ENCODE measurements around the gene GLG1.
"Not testable (repeated sequence)": the region's sequence is repeated elsewhere in the genome, so short reads cannot be mapped to it uniquely, and the experiment has no call there.

GLG1 gene

GRCh38 chr16:74438492-74438979 lies 168.4 kb downstream of the GLG1 start:
- TF ChIP-seq POLR2AphosphoS5 (IDR thresholded peaks at IDR 0.05; ENCODE audit: low read depth, low read length) (no peak), POLR2A (IDR thresholded peaks at IDR 0.05; ENCODE audit: low read depth, low read length) (no peak), TAF1 (IDR thresholded peaks at IDR 0.05; ENCODE audit: borderline replicate concordance, low read depth, low read length) (no peak)
- DNase-seq (ENCODE audit: insufficient read length) (no peak), FAIRE-seq (no peak)

GRCh38 chr16:74431516-74431915 lies 175.4 kb downstream of the GLG1 start:
- TF ChIP-seq POLR2AphosphoS5 (IDR thresholded peaks at IDR 0.05; ENCODE audit: low read depth, low read length) (no peak), POLR2A (IDR thresholded peaks at IDR 0.05; ENCODE audit: low read depth, low read length) (no peak), TAF1 (IDR thresholded peaks at IDR 0.05; ENCODE audit: borderline replicate concordance, low read depth, low read length) (no peak)
- no peak for DNase-seq (ENCODE audit: insufficient read length)
- FAIRE-seq, result no peak

- not testable (repeated sequence) for FAIRE-seq; DNase-seq (ENCODE audit: insufficient read length)
Observed at GRCh38 chr16:74430036-74430712, 176.7 kb downstream of the GLG1 start.

GRCh38 chr16:74428493-74428892 lies 178.4 kb downstream of the GLG1 start:
- not testable (repeated sequence) for DNase-seq (ENCODE audit: insufficient read length); FAIRE-seq

- FAIRE-seq; DNase-seq (ENCODE audit: insufficient read length): not testable (repeated sequence)
Observed at GRCh38 chr16:74425751-74426150, 181.2 kb downstream of the GLG1 start.

- not testable (repeated sequence) for DNase-seq (ENCODE audit: insufficient read length); FAIRE-seq
Observed at GRCh38 chr16:74423721-74424120, 183.2 kb downstream of the GLG1 start.

GRCh38 chr16:74422086-74422485 lies 184.8 kb downstream of the GLG1 start:
- DNase-seq (ENCODE audit: insufficient read length); FAIRE-seq: not testable (repeated sequence)

GRCh38 chr16:74421482-74421785 lies 185.5 kb downstream of the GLG1 start:
- not testable (repeated sequence) for DNase-seq (ENCODE audit: insufficient read length); FAIRE-seq

- not testable (repeated sequence) for FAIRE-seq; DNase-seq (ENCODE audit: insufficient read length)
Observed at GRCh38 chr16:74420612-74421481, 186.1 kb downstream of the GLG1 start, which contains the start of gene CLEC18B. Gene CLEC18B, minus strand, starts transcription at chr16:74421478. Its CDS starts 208 bp downstream, at chr16:74421270.

- FAIRE-seq; DNase-seq (ENCODE audit: insufficient read length): not testable (repeated sequence)
Observed at GRCh38 chr16:74419811-74420210, 187.1 kb downstream of the GLG1 start.

GRCh38 chr16:74417897-74418296 lies 189.0 kb downstream of the GLG1 start:
- not testable (repeated sequence) for DNase-seq (ENCODE audit: insufficient read length); FAIRE-seq

GRCh38 chr16:74413920-74414319 lies 193.0 kb downstream of the GLG1 start:
- not testable (repeated sequence) for FAIRE-seq; DNase-seq (ENCODE audit: insufficient read length)

GRCh38 chr16:74413485-74413884 lies 193.4 kb downstream of the GLG1 start:
- not testable (repeated sequence) for FAIRE-seq; DNase-seq (ENCODE audit: insufficient read length)

- not testable (repeated sequence) for FAIRE-seq; DNase-seq (ENCODE audit: insufficient read length)
Observed at GRCh38 chr16:74412775-74413390, 194.0 kb downstream of the GLG1 start.

- FAIRE-seq; DNase-seq (ENCODE audit: insufficient read length): not testable (repeated sequence)
Observed at GRCh38 chr16:74412138-74412774, 194.7 kb downstream of the GLG1 start.

GRCh38 chr16:74410981-74411380 lies 195.9 kb downstream of the GLG1 start:
- not testable (repeated sequence) for FAIRE-seq; DNase-seq (ENCODE audit: insufficient read length)

- DNase-seq (ENCODE audit: insufficient read length); FAIRE-seq: not testable (repeated sequence)
Observed at GRCh38 chr16:74410057-74410957, 196.6 kb downstream of the GLG1 start.
